Esophagus muscularis mucosa (tissue), 4 donors: ENCODE results near the gene NIBAN1. TPM values are rescaled to one million over a fixed set of nuclear protein-coding genes. Genes with fewer than 3 reads are reported as not detected.

Experiments
- DNase-seq: peaks from one replicate; pipeline ENCODE4 v3.0.0-alpha.2; 2017; ENCODE audit errors: extremely low spot score
- H3K27ac ChIP-seq, 4 donors: fragments of 200-600 bp; sonication (generic); replicated peaks in 1 of 4; 1 replicate in 3 of 4; 2 replicates in 1 of 4; pipeline ENCODE4 v1.5.1; 2016 to 2019; ENCODE audit warnings: mild to moderate bottlenecking in 1 of 4
- H3K27me3 ChIP-seq, 4 donors: fragments of 200-600 bp; sonication (generic); one replicate each; pipeline versions ENCODE4 v1.5.1 to v1.6.0; 2016 to 2019
- H3K36me3 ChIP-seq, 4 donors: fragments of 200-600 bp; sonication (generic); one replicate each; pipeline ENCODE4 v1.5.1; 2016 to 2019
- H3K4me1 ChIP-seq, 4 donors: fragments of 200-600 bp; sonication (generic); one replicate each; pipeline ENCODE4 v1.5.1; 2016 to 2019
- H3K4me3 ChIP-seq, 4 donors: fragments of 200-600 bp; sonication (generic); 1 replicate in 2 of 4; 2 replicates in 2 of 4; pipeline ENCODE4 v1.5.1; 2016 to 2019; ENCODE audit warnings: mild to moderate bottlenecking in 4 of 4, moderate library complexity in 1 of 4
- H3K9me3 ChIP-seq, 4 donors: fragments of 200-600 bp; sonication (generic); 1 replicate in 3 of 4; 2 replicates in 1 of 4; pipeline ENCODE4 v1.5.1; 2016 to 2019
- EP300 ChIP-seq: sonication (generic); formaldehyde crosslinking; IDR thresholded peaks from one replicate; pipeline ENCODE4 v1.6.1; 2017; ENCODE audit warnings: antibody characterized with exemption
- POLR2A ChIP-seq: fragments of 450-650 bp; IDR thresholded peaks from one replicate; pipeline ENCODE4 v1.6.1; 2017; ENCODE audit warnings: antibody characterized with exemption, moderate library complexity, mild to moderate bottlenecking, low read depth
- POLR2AphosphoS5 ChIP-seq, 2 donors: sonication (generic); formaldehyde crosslinking; IDR thresholded peaks; one replicate each; pipeline ENCODE4 v1.6.1; 2017; ENCODE audit warnings: antibody characterized with exemption in 2 of 2
- WGBS: methylation state at CpG from one replicate; pipeline ENCODE4 v1.1.5; 2018; 5-methylcytosine and 5-hydroxymethylcytosine counted together
- intact Hi-C: fragments of 100-400 bp; cut with DNase I; formaldehyde crosslinking; loops from one replicate; pipeline ENCODE4 v1.15.1; 2023
- total RNA-seq, 4 donors: library from RNA; depleted of rRNA; stranded (reverse); fragments of >200 nt; gene quantifications; one replicate each; pipeline versions ENCODE4 v1.1.0 to v1.2.1, GENCODE V29; 2016
- TF ChIP-seq, protein P1 (sequence below), 3 experiments: fragments of 200-600 bp in 2 of 3; fragments of 450-650 bp in 1 of 3; sonication (generic) in 2 of 3; IDR thresholded peaks; one replicate each; pipeline ENCODE4 v1.5.1; 2017 to 2019; ENCODE audit warnings: antibody characterized with exemption in 3 of 3, mild to moderate bottlenecking in 2 of 3, moderate library complexity in 1 of 3

The NIBAN1 gene
- total RNA-seq, 4 donors from 2014 or later, result 493 to 813 (median 584) TPM

DNA sequence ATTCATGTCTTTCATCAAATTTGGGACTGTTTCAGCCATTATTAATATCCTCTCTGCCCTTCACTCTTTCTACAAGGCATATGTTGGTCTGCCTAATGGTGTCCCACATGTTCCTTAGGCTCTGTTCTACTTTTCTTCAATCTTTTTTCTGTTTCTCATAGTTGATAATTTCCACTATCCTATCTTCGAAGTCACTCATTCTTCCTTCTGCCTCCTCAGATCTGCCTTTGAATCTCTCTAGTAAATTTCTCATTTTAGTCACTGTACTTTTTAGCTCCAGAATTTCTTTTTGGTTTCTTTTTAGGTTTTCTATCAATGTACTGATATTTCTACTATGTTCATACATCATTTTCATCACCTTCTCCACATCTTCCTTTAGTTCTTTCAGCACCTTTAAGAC, 20.0 kb upstream of the NIBAN1 start:
- TF ChIP-seq POLR2AphosphoS5 (IDR thresholded peaks at IDR 0.05) (no peak), POLR2A (no peak), EP300 (no peak)
- TF ChIP-seq, protein P1, sequence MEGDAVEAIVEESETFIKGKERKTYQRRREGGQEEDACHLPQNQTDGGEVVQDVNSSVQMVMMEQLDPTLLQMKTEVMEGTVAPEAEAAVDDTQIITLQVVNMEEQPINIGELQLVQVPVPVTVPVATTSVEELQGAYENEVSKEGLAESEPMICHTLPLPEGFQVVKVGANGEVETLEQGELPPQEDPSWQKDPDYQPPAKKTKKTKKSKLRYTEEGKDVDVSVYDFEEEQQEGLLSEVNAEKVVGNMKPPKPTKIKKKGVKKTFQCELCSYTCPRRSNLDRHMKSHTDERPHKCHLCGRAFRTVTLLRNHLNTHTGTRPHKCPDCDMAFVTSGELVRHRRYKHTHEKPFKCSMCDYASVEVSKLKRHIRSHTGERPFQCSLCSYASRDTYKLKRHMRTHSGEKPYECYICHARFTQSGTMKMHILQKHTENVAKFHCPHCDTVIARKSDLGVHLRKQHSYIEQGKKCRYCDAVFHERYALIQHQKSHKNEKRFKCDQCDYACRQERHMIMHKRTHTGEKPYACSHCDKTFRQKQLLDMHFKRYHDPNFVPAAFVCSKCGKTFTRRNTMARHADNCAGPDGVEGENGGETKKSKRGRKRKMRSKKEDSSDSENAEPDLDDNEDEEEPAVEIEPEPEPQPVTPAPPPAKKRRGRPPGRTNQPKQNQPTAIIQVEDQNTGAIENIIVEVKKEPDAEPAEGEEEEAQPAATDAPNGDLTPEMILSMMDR (IDR thresholded peaks at IDR 0.05), result no peak

DNA sequence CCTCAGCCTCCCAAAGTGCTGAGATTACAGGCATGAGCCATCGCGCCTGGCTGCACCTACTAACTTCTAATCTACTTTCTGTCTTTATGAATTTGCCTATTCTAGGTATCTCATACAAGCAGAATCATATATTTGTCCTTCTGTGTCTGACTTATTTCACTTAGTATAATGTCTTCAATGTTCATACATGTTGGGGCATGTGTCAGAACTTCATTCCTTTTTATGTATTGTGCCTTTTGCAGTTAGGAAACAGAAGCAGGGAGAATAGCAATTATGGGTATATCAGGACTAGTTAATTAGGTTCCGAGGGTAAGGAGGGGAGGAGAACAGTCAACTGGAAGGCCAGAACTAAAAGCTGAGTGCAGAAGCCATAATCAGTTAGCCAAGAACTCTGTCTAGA, 18.0 kb upstream of the NIBAN1 start:
- TF ChIP-seq POLR2AphosphoS5 (IDR thresholded peaks at IDR 0.05) (no peak), EP300 (no peak), POLR2A (no peak)
- TF ChIP-seq, protein P1 (IDR thresholded peaks at IDR 0.05), result no peak
- H3K4me3 ChIP-seq, result no peak overlapping the region
- H3K27ac ChIP-seq, result no peak overlapping the region
- WGBS, result 92% methylated on average over 3 of the region's 3 CpGs
- no peaks in the 10 kb centered on the region for H3K36me3 ChIP-seq
- DNase-seq, result no peak
- intact Hi-C loops, result no loop called here
- peaks cover 0 to 5% (median 0%) of the 10 kb centered on the region in 4 donors for H3K4me1 ChIP-seq
- H3K9me3 ChIP-seq, result no peaks in the 10 kb centered on the region
- no peaks in the 10 kb centered on the region for H3K27me3 ChIP-seq

More for the DNA sequence above, 20.0 kb upstream of the NIBAN1 start:
- Histone ChIP-seq H3K36me3 (no peaks in the 10 kb centered on the region), H3K27me3 (no peaks in the 10 kb centered on the region), H3K4me3 (no peak overlapping the region), H3K4me1 (no peaks in the 10 kb centered on the region), H3K9me3 (no peaks in the 10 kb centered on the region), H3K27ac (no peak overlapping the region)
- WGBS, result 92% methylated on average over 1 of the region's 1 CpG
- intact Hi-C loops, result no loop called here
- DNase-seq, result no peak

DNA sequence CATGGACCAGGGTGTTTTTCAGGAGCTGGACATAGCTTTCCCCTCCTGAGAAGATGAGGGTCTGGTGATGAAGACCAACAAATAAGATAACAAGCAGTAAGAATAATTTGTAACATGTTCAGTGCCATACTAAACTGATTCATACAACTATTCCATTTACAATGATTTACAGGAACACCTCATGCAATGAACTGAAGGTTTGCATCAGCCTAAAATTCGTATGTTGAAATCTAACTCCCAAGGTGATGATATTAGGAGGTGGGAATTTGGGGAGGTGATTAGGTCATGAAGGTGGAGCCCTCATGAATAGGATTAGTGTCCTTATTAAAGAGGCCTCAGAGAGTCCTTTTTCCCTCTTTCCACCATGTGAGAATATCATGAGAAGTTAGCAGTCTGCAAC, 15.9 kb upstream of the NIBAN1 start:
- DNase-seq, result no peak
- Histone ChIP-seq H3K27me3 (no peaks in the 10 kb centered on the region), H3K4me1 (peaks cover 0 to 5% (median 0%) of the 10 kb centered on the region in 4 donors), H3K36me3 (no peaks in the 10 kb centered on the region), H3K4me3 (no peak overlapping the region), H3K9me3 (no peaks in the 10 kb centered on the region), H3K27ac (no peak overlapping the region)
- TF ChIP-seq, protein P1 (IDR thresholded peaks at IDR 0.05), result no peak
- no peak for TF ChIP-seq POLR2AphosphoS5 (IDR thresholded peaks at IDR 0.05)
- no peak for TF ChIP-seq POLR2A
- TF ChIP-seq EP300, result no peak
- intact Hi-C loops, result no loop called here
- 95% methylated on average over 1 of the region's 1 CpG for WGBS

DNA sequence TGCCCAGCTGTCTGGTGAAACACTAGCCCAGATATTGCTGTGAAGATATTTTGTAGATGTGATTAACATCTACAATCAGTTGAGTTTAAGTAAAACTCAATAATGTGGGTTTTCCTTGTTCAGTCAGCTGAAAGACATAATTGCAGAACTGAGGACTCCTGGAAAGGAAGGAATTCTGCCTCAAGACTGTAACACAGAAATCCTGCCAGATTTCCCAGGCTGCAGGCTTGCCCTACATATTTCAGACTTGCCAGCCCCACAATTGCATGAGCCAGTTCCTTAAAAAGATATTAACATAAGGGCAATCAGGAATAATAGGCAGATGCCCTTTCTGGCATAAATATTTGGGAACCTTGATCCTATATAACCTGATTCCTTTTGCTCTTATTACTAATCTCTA, 14.2 kb upstream of the NIBAN1 start:
- H3K27ac ChIP-seq, result no peak overlapping the region
- no peak for DNase-seq
- H3K4me1 ChIP-seq, result peaks cover 0 to 5% (median 0%) of the 10 kb centered on the region in 4 donors
- H3K36me3 ChIP-seq, result no peaks in the 10 kb centered on the region
- no peaks in the 10 kb centered on the region for H3K27me3 ChIP-seq
- no peaks in the 10 kb centered on the region for H3K9me3 ChIP-seq
- TF ChIP-seq EP300 (no peak), POLR2AphosphoS5 (IDR thresholded peaks at IDR 0.05) (no peak), POLR2A (no peak)
- TF ChIP-seq, protein P1 (IDR thresholded peaks at IDR 0.05), result no peak
- intact Hi-C loops, result no loop called here
- no peak overlapping the region for H3K4me3 ChIP-seq

DNA sequence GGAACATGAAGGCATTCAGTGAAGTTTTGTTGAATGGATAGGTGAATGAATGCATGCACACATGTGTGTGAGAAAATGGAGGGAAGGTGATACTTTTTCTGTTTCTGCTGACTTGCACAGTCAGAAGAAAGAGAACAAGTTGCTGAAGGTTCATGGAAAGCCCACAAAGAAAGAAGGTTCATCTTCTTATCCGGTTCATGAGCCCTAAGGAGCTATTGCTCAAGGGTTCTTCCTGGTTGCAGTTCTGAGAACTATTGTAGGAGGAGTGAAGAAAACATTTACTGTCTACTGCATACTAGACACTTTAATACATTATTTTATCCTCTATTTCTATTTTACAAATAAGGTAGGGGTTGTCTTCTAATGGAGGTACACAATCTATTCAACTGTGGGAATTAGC, 13.4 kb upstream of the NIBAN1 start:
- no peaks in the 10 kb centered on the region for H3K36me3 ChIP-seq
- H3K9me3 ChIP-seq, result no peaks in the 10 kb centered on the region
- peaks cover 0 to 5% (median 0%) of the 10 kb centered on the region in 4 donors for H3K4me1 ChIP-seq
- no peak overlapping the region for H3K4me3 ChIP-seq
- 95% methylated on average over 1 of the region's 1 CpG for WGBS
- no peak overlapping the region for H3K27ac ChIP-seq
- TF ChIP-seq EP300 (no peak), POLR2AphosphoS5 (IDR thresholded peaks at IDR 0.05) (no peak), POLR2A (no peak)
- TF ChIP-seq, protein P1 (IDR thresholded peaks at IDR 0.05), result no peak
- DNase-seq, result no peak
- intact Hi-C loops, result no loop called here
- no peaks in the 10 kb centered on the region for H3K27me3 ChIP-seq
